Pancreas (tissue), 10 donors: ENCODE data around the gene ASTN1. TPM values are rescaled to one million over a fixed set of nuclear protein-coding genes. Genes with fewer than 3 reads are reported as not detected.

Experiments
- ATAC-seq, 4 donors: fragments of 200-7000 bp; cut with Tn5 transposase; one replicate each; pipeline versions ENCODE4 v1.8.0 to v1.9.1; 2020; ENCODE audit warnings: mild to moderate bottlenecking in 4 of 4, moderate library complexity in 4 of 4
- DNase-seq, 6 donors: peaks; one replicate each; pipeline ENCODE4 v3.0.0-alpha.2; 2020
- FAIRE-seq: peaks from 2 replicates; lab custom pipeline; 2012; peaks lifted over from hg19 to GRCh38; lab: Jason Lieb, UNC
- H3K27ac ChIP-seq, 4 donors: fragments of 200-600 bp; sonication (generic); 1 replicate in 3 of 4; 2 replicates in 1 of 4; pipeline versions ENCODE4 v1.5.0 to v1.8.0; 2020
- H3K27me3 ChIP-seq, 4 donors: fragments of 200-600 bp; one replicate each; pipeline ENCODE4 v1.8.0; 2021
- H3K36me3 ChIP-seq, 3 donors: fragments of 200-600 bp; sonication (generic) in 1 of 3; one replicate each; pipeline versions ENCODE4 v1.5.0 to v1.8.0; 2020 to 2021
- H3K4me1 ChIP-seq, 3 donors: fragments of 200-600 bp; one replicate each; pipeline ENCODE4 v1.8.0; 2021
- H3K4me3 ChIP-seq, 4 donors: fragments of 200-600 bp; sonication (generic) in 2 of 4; one replicate each; pipeline versions ENCODE4 v1.5.0 to v1.8.0; 2020 to 2021
- H3K9me3 ChIP-seq, 4 donors: fragments of 200-600 bp; one replicate each; pipeline ENCODE4 v1.8.0; 2021
- WGBS, 2 donors: extraction: QIAGEN DNeasy Blood & Tissue Kit; methylation state at CpG; one replicate each; pipeline ENCODE4 v1.1.7; 2013; 5-methylcytosine and 5-hydroxymethylcytosine counted together
- intact Hi-C, 3 donors: fragments of 100-400 bp; cut with DNase I; formaldehyde crosslinking; loops; one replicate each; pipeline versions ENCODE4 v1.11.1 to v1.14.2; 2022
- polyA plus RNA-seq, 2 donors: library from polyadenylated mRNA; stranded (reverse); fragments of 200-250 nt; gene quantifications; one replicate each; pipeline ENCODE4 v1.2.3, GENCODE V29; 2013
- total RNA-seq, 6 donors: library from RNA; stranded (reverse); fragmentation: NEBNext Ultra II Directional in 4 of 6; extraction: Animal tissue kit (Norgen Biotek cat#: 25700) in 4 of 6; gene quantifications; one replicate each; pipeline versions ENCODE4 v1.2.1 to v1.2.4, GENCODE V29; 2021 to 2023
- TF ChIP-seq, protein P1 (sequence below), 4 donors: fragments of 200-600 bp; sonication (generic) in 3 of 4; IDR thresholded peaks; one replicate each; pipeline versions ENCODE4 v1.5.0 to v1.8.0; 2021; ENCODE audit warnings: antibody characterized with exemption in 4 of 4
- donor health status: healthy with polysubstance abuse.
- donor health status: DM: no; HTN: no; CAD: no; lungs with moderate emphysema.
- donor health status: DM: no; HTN: no; CAD: no.
- donor health status: control.
- donor health status: control.
- donor health status: Bipolar disorder and iron deficiency.
- donor health status: DM: yes; HTN: yes; CAD: no.
- donor health status: DM: no; HTN: no; CAD: no.
- donor health status: DM: no; HTN: no; CAD: no.
- donor health status: DM: yes; HTN: yes; CAD: no.

The ASTN1 gene
- total and polyA plus RNA-seq, 8 donors: 0.11 to 0.77 (median 0.32) TPM

- no peak for DNase-seq
- H3K4me1 ChIP-seq: no peaks in the 10 kb centered on the region
- no peak overlapping the region for H3K4me3 ChIP-seq
- no peak overlapping the region for H3K27ac ChIP-seq
- TF ChIP-seq, protein P1, sequence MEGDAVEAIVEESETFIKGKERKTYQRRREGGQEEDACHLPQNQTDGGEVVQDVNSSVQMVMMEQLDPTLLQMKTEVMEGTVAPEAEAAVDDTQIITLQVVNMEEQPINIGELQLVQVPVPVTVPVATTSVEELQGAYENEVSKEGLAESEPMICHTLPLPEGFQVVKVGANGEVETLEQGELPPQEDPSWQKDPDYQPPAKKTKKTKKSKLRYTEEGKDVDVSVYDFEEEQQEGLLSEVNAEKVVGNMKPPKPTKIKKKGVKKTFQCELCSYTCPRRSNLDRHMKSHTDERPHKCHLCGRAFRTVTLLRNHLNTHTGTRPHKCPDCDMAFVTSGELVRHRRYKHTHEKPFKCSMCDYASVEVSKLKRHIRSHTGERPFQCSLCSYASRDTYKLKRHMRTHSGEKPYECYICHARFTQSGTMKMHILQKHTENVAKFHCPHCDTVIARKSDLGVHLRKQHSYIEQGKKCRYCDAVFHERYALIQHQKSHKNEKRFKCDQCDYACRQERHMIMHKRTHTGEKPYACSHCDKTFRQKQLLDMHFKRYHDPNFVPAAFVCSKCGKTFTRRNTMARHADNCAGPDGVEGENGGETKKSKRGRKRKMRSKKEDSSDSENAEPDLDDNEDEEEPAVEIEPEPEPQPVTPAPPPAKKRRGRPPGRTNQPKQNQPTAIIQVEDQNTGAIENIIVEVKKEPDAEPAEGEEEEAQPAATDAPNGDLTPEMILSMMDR (IDR thresholded peaks at IDR 0.05): no peak
- H3K9me3 ChIP-seq: no peaks in the 10 kb centered on the region
- intact Hi-C loops: no loop called here
- FAIRE-seq: no peak
- no peaks in the 10 kb centered on the region for H3K36me3 ChIP-seq
- no peak for ATAC-seq
- no peaks in the 10 kb centered on the region for H3K27me3 ChIP-seq
- WGBS, 2 donors: 73 to 78% methylated on average over 5 of the region's 5 CpGs
Measured at GRCh38 chr1:176926330-176927086, 238.0 kb downstream of the ASTN1 start.

GRCh38 chr1:176925223-176925622 is 239.3 kb downstream of the ASTN1 start:
- 83 to 92% methylated on average over 5 of the region's 5 CpGs for WGBS, 2 donors
- TF ChIP-seq, protein P1 (IDR thresholded peaks at IDR 0.05): no peak
- no peak for DNase-seq
- intact Hi-C loops: no loop called here
- no peak for FAIRE-seq
- no peak for ATAC-seq
- no peak overlapping the region for H3K27ac ChIP-seq
- no peaks in the 10 kb centered on the region for H3K36me3 ChIP-seq
- no peaks in the 10 kb centered on the region for H3K4me1 ChIP-seq
- no peak overlapping the region for H3K4me3 ChIP-seq
- H3K9me3 ChIP-seq: no peaks in the 10 kb centered on the region
- no peaks in the 10 kb centered on the region for H3K27me3 ChIP-seq

GRCh38 chr1:176923283-176923682 is 241.2 kb downstream of the ASTN1 start:
- no peak overlapping the region for H3K4me3 ChIP-seq
- no peaks in the 10 kb centered on the region for H3K36me3 ChIP-seq
- H3K27me3 ChIP-seq: no peaks in the 10 kb centered on the region
- FAIRE-seq (no peak), ATAC-seq (no peak), DNase-seq (no peak)
- intact Hi-C loops: no loop called here
- H3K9me3 ChIP-seq: no peaks in the 10 kb centered on the region
- 59 to 70% methylated on average over 1 of the region's 1 CpG for WGBS, 2 donors
- TF ChIP-seq, protein P1 (IDR thresholded peaks at IDR 0.05): no peak
- H3K4me1 ChIP-seq: no peaks in the 10 kb centered on the region
- H3K27ac ChIP-seq: no peak overlapping the region

GRCh38 chr1:176919386-176920378 is 244.8 kb downstream of the ASTN1 start:
- no peak overlapping the region for H3K4me3 ChIP-seq
- WGBS, 2 donors: 64 to 70% methylated on average over 8 of the region's 8 CpGs
- no peaks in the 10 kb centered on the region for H3K4me1 ChIP-seq
- no peaks in the 10 kb centered on the region for H3K9me3 ChIP-seq
- TF ChIP-seq, protein P1 (IDR thresholded peaks at IDR 0.05): no peak
- intact Hi-C loops: no loop called here
- ATAC-seq: no peak
- DNase-seq: no peak
- no peaks in the 10 kb centered on the region for H3K36me3 ChIP-seq
- FAIRE-seq: no peak
- no peaks in the 10 kb centered on the region for H3K27me3 ChIP-seq
- no peak overlapping the region for H3K27ac ChIP-seq
